K562 treated with DMSO at 1 percent for 12 hours (cell line): ENCODE data around the gene RBPJL. TPM values are rescaled to one million over a fixed set of nuclear protein-coding genes. Genes with fewer than 3 reads are reported as not detected.

Source experiments
- total RNA-seq: library from RNA; unstranded; fragments of 300-600 nt; gene quantifications from 2 replicates; pipeline ENCODE4 v1.2.3, GENCODE V29; 2022; ENCODE audit not compliant: insufficient read depth

The RBPJL gene
- not detected in 2 replicates for total RNA-seq

GRCh38 chr20:45306431-45306982, at the start of gene RBPJL:
RBPJL (plus strand) TSS chr20:45306840; CDS start chr20:45306923, 83 bp downstream.

GRCh38 chr20:45308117-45308778, 1.6 kb downstream of the RBPJL start, which contains the start of gene MATN4:
MATN4 (minus strand) TSS chr20:45308299; CDS start chr20:45305582, 2,717 bp downstream.

GRCh38 chr20:45347936-45348778, 41.5 kb downstream of the RBPJL start, which contains the start of gene SDC4:
SDC4 (minus strand) TSS chr20:45348424; CDS start chr20:45348384, 40 bp downstream.

GRCh38 chr20:45362804-45363610, 56.4 kb downstream of the RBPJL start, which contains the start of gene SYS1:
SYS1 (plus strand) TSS chr20:45363156; CDS start chr20:45363532, 376 bp downstream.

Other genes with a start within 250 kb of the RBPJL start
- not detected in 2 replicates for gene KCNS1, start 205.7 kb upstream of the RBPJL start, total RNA-seq
- not detected in 2 replicates for gene WFDC5, start 191.7 kb upstream of the RBPJL start, total RNA-seq
- gene WFDC12, start 182.4 kb upstream of the RBPJL start, total RNA-seq, result not detected in 2 replicates
- not detected in 2 replicates for gene PI3, start 131.9 kb upstream of the RBPJL start, total RNA-seq
- not detected in 2 replicates for gene SEMG1, start 99.8 kb upstream of the RBPJL start, total RNA-seq
- not detected in 2 replicates for gene SEMG2, start 85.5 kb upstream of the RBPJL start, total RNA-seq
- gene SLPI, start 52.3 kb upstream of the RBPJL start, total RNA-seq, result not detected in 2 replicates
- not detected in 2 replicates for gene MATN4, start 1.5 kb downstream of the RBPJL start, total RNA-seq
- 10.0 and 15.6 TPM in 2 replicates for gene SDC4, start 41.6 kb downstream of the RBPJL start, total RNA-seq
- gene SYS1, start 56.3 kb downstream of the RBPJL start, total RNA-seq, result 11.9 and 19.6 TPM in 2 replicates
- not detected in 2 replicates for gene TP53TG5, start 71.5 kb downstream of the RBPJL start, total RNA-seq
- gene DBNDD2, start 101.4 kb downstream of the RBPJL start, total RNA-seq, result 59.6 and 63.6 TPM in 2 replicates
- 89.3 and 114 TPM in 2 replicates for gene PIGT, start 109.3 kb downstream of the RBPJL start, total RNA-seq
- not detected in 2 replicates for gene WFDC2, start 162.9 kb downstream of the RBPJL start, total RNA-seq
- not detected in 2 replicates for gene SPINT3, start 208.8 kb downstream of the RBPJL start, total RNA-seq
- gene WFDC6, start 232.6 kb downstream of the RBPJL start, total RNA-seq, result not detected in 2 replicates
- not detected in 2 replicates for gene EPPIN, start 240.6 kb downstream of the RBPJL start, total RNA-seq